ENCODE measurements around the gene KCNJ5. TPM values are rescaled to one million over a fixed set of nuclear protein-coding genes. Genes with fewer than 3 reads are reported as not detected.
A peak's percentile ranks its signal among the peaks of the same experiment; 100 is the strongest.

KCNJ5 gene
- total RNA-seq, 1 experiment from 2014 or later: 0.22 TPM

DNA sequence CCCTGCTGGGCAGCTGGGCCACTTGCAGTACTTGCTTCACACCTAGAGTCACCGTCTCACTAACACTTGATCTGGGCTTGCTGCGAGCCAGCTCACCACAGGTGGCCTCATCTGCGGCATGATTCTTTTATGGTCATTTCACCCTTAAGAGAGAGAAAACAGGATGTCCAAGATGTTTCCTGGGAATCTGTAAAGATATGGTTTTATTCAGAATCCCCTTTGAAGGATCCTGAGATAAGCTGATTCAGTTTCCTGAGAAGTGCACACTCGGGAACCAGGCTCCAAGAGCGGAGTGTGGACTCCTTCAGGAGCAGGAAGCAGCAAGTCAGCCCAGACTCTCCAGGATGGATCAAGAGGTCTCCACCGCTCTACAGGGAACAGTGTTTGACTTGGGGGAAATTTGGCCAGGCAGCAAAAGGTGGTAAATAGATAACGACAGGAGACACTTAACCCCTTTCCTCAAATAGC is 73.3 kb downstream of the KCNJ5 start:
- CTCF ChIA-PET: interaction anchor here (1.2 to 1.3 kb wide), 2 partner anchors 79 to 84 kb away, joined by 4 to 5 read pairs; no protein-coding TSS in a partner anchor
- POLR2A ChIA-PET: no interaction called here
- DNase-seq (ENCODE audit: low spot score): no peak
- no peak overlapping the region for H3K27ac Mint-ChIP-seq
- H3K4me1 Mint-ChIP-seq: peaks cover 9% of the 10 kb centered on the region
- no peaks in the 10 kb centered on the region for H3K27me3 Mint-ChIP-seq (ENCODE audit: low read depth)
- H3K36me3 Mint-ChIP-seq: peaks cover under 1% of the 10 kb centered on the region; the same call in 1 of the 2 replicates
- no peaks in the 10 kb centered on the region for H3K9me3 Mint-ChIP-seq
- peak; percentile 63 for ATAC-seq
- H3K4me3 Mint-ChIP-seq: no peak overlapping the region
- no peak for TF ChIP-seq ZNF121 (CRISPR knock-in tag; IDR thresholded peaks at IDR 0.05)
- TF ChIP-seq CTCF (IDR thresholded peaks at IDR 0.05): no peak
- TF ChIP-seq SMAD4 (CRISPR knock-in tag; IDR thresholded peaks at IDR 0.05): no peak
- TF ChIP-seq SP1 (CRISPR knock-in tag; conservative IDR thresholded peaks at IDR 0.05): no peak
- no peak for TF ChIP-seq ESRRA (CRISPR knock-in tag; IDR thresholded peaks at IDR 0.05; ENCODE audit: borderline replicate concordance)
- no peak for TF ChIP-seq ARID4B (CRISPR knock-in tag; IDR thresholded peaks at IDR 0.05; ENCODE audit: borderline replicate concordance)
- no peak for TF ChIP-seq ZNF532 (CRISPR knock-in tag; IDR thresholded peaks at IDR 0.05; ENCODE audit: borderline replicate concordance)
- TF ChIP-seq, protein P1, sequence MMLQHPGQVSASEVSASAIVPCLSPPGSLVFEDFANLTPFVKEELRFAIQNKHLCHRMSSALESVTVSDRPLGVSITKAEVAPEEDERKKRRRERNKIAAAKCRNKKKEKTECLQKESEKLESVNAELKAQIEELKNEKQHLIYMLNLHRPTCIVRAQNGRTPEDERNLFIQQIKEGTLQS (CRISPR knock-in tag; conservative IDR thresholded peaks at IDR 0.05): no peak
- TF ChIP-seq, protein P2, sequence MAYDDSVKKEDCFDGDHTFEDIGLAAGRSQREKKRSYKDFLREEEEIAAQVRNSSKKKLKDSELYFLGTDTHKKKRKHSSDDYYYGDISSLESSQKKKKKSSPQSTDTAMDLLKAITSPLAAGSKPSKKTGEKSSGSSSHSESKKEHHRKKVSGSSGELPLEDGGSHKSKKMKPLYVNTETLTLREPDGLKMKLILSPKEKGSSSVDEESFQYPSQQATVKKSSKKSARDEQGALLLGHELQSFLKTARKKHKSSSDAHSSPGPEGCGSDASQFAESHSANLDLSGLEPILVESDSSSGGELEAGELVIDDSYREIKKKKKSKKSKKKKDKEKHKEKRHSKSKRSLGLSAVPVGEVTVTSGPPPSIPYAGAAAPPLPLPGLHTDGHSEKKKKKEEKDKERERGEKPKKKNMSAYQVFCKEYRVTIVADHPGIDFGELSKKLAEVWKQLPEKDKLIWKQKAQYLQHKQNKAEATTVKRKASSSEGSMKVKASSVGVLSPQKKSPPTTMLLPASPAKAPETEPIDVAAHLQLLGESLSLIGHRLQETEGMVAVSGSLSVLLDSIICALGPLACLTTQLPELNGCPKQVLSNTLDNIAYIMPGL (CRISPR knock-in tag; IDR thresholded peaks at IDR 0.05): no peak
- TF ChIP-seq, protein P3, sequence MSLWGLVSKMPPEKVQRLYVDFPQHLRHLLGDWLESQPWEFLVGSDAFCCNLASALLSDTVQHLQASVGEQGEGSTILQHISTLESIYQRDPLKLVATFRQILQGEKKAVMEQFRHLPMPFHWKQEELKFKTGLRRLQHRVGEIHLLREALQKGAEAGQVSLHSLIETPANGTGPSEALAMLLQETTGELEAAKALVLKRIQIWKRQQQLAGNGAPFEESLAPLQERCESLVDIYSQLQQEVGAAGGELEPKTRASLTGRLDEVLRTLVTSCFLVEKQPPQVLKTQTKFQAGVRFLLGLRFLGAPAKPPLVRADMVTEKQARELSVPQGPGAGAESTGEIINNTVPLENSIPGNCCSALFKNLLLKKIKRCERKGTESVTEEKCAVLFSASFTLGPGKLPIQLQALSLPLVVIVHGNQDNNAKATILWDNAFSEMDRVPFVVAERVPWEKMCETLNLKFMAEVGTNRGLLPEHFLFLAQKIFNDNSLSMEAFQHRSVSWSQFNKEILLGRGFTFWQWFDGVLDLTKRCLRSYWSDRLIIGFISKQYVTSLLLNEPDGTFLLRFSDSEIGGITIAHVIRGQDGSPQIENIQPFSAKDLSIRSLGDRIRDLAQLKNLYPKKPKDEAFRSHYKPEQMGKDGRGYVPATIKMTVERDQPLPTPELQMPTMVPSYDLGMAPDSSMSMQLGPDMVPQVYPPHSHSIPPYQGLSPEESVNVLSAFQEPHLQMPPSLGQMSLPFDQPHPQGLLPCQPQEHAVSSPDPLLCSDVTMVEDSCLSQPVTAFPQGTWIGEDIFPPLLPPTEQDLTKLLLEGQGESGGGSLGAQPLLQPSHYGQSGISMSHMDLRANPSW (CRISPR knock-in tag; conservative IDR thresholded peaks at IDR 0.05; ENCODE audit: low read depth): no peak
- TF ChIP-seq GABPB1 (CRISPR knock-in tag; IDR thresholded peaks at IDR 0.05): no peak
- TF ChIP-seq CBFB (CRISPR knock-in tag; IDR thresholded peaks at IDR 0.05; ENCODE audit: low read depth): no peak
- no peak for TF ChIP-seq SMAD3 (CRISPR knock-in tag; IDR thresholded peaks at IDR 0.05; ENCODE audit: borderline replicate concordance)
- no peak for TF ChIP-seq MYBL2 (CRISPR knock-in tag; IDR thresholded peaks at IDR 0.05)
- TF ChIP-seq CREM (CRISPR knock-in tag; IDR thresholded peaks at IDR 0.05): no peak
- no peak for TF ChIP-seq ZNF423 (CRISPR knock-in tag; IDR thresholded peaks at IDR 0.05)
- TF ChIP-seq PRDM15 (CRISPR knock-in tag; IDR thresholded peaks at IDR 0.05): no peak
- TF ChIP-seq ZNF671 (CRISPR knock-in tag; IDR thresholded peaks at IDR 0.05): no peak

All from WTC11 (cell line).